BJ (cell line): ENCODE results near the gene IL21R. TPM values are rescaled to one million over a fixed set of nuclear protein-coding genes. Genes with fewer than 3 reads are reported as not detected.

Experiments
- CTCF ChIA-PET: fragments of 350-600 bp; formaldehyde crosslinking; extraction: SDS; loops from one replicate; lab custom pipeline; 2021; ENCODE audit warnings: antibody characterized with exemption, inconsistent platforms; lab: Yijun Ruan, JAX
- POLR2A ChIA-PET: fragments of 300-600 bp; sonication (Branson Sonifier 250); formaldehyde crosslinking; extraction: SDS; loops from one replicate; lab custom pipeline; 2021; ENCODE audit warnings: antibody characterized with exemption; lab: Charles Lee
- DNase-seq: peaks from one replicate; pipeline ENCODE4 v3.0.0-alpha.2; 2011; ENCODE audit warnings: low read depth
- H3K27me3 ChIP-seq: 2 replicates; pipeline ENCODE4 v1.6.0; 2011; ENCODE audit warnings: low read length; ENCODE audit not compliant: control insufficient read depth, insufficient read depth
- H3K36me3 ChIP-seq: 2 replicates; pipeline ENCODE4 v1.5.1; 2011; ENCODE audit warnings: low read length; ENCODE audit not compliant: control insufficient read depth, insufficient read depth
- H3K4me3 ChIP-seq: 2 replicates; pipeline ENCODE4 v1.5.1; 2011; ENCODE audit warnings: low read depth, mild to moderate bottlenecking, control low read depth, low read length
- polyA plus RNA-seq: library from polyadenylated mRNA; depleted of rRNA; stranded (reverse); fragments of >200 nt; gene quantifications from 2 replicates; pipeline ENCODE4 v1.2.3, GENCODE V29; 2011
- TF ChIP-seq, protein P1 (sequence below): IDR thresholded peaks from 2 replicates; pipeline ENCODE4 v1.5.1; 2011; ENCODE audit warnings: low read depth, mild to moderate bottlenecking, control low read depth, inconsistent platforms, low read length, moderate library complexity; ENCODE audit not compliant: insufficient read depth

Gene IL21R
- polyA plus RNA-seq, 1 experiment, result 0.58 TPM

DNA sequence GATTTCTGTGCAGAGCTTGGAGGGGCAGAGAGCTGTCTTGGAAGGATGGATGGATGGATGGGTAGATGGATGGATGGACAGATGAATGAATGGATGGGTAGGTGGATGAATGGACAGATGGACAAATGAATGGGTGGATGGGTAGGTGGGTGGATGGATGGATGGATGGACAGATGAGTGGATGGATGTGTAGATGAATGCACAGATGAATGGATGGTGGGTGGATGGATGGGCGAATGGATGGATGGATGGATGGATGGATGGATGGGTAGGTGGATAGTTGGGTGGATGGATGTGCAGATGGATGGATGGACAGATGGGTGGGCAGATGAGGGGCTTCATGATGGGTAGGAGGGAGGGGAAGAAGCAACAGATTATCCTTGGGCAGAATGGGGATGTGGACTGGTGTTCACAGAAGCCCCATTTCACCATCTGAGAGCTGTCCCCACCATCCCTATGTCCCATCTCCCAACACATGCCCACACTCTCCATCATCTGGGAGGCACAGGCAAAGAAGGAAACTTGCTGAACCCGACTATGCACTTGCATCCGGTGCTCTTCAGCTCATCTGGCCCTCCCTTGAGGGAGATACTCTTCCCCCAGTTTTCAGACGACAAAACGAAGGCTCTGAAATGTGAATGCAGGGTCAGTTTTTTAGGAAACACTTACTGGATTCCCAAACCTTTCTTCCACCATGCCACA, 57.2 kb downstream of the IL21R start:
- DNase-seq, result no peak
- ChIA-PET POLR2A (no interaction called here), CTCF (interaction anchor here (1.3 kb wide), 1 partner anchor 222 kb away, joined by 3 read pairs; no protein-coding TSS in a partner anchor)
- TF ChIP-seq, protein P1, sequence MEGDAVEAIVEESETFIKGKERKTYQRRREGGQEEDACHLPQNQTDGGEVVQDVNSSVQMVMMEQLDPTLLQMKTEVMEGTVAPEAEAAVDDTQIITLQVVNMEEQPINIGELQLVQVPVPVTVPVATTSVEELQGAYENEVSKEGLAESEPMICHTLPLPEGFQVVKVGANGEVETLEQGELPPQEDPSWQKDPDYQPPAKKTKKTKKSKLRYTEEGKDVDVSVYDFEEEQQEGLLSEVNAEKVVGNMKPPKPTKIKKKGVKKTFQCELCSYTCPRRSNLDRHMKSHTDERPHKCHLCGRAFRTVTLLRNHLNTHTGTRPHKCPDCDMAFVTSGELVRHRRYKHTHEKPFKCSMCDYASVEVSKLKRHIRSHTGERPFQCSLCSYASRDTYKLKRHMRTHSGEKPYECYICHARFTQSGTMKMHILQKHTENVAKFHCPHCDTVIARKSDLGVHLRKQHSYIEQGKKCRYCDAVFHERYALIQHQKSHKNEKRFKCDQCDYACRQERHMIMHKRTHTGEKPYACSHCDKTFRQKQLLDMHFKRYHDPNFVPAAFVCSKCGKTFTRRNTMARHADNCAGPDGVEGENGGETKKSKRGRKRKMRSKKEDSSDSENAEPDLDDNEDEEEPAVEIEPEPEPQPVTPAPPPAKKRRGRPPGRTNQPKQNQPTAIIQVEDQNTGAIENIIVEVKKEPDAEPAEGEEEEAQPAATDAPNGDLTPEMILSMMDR, result no peak
- no peak overlapping the region for H3K4me3 ChIP-seq
- peaks cover 29% of the 10 kb centered on the region for H3K36me3 ChIP-seq
- H3K27me3 ChIP-seq, result no peaks in the 10 kb centered on the region

DNA sequence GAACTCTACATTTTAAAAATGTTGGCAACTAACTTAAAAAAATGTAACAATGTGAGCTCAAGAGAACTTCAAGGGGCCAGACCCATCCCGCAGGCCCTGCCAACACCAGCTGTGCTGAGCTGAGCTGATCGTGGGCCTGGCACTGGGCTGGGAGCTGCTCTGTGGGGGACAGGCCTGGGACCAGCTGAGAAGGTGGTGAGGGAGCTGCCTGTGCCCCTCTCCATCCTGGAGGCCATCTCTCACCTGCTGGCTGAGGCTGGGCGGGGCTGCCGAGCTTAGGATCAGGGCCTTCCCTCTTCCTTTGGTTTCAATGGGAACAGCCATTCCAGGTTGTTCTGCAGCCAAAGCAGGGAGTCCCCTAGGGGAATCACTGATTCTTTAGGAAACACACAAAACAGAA, 58.2 kb downstream of the IL21R start:
- Histone ChIP-seq H3K36me3 (peaks cover 36% of the 10 kb centered on the region), H3K27me3 (no peaks in the 10 kb centered on the region), H3K4me3 (no peak overlapping the region)
- ChIA-PET CTCF (interaction anchor here (0.6 to 0.7 kb wide), 2 partner anchors 14 to 17 kb away, joined by 3 read pairs; no protein-coding TSS in a partner anchor), POLR2A (no interaction called here)
- TF ChIP-seq, protein P1, result no peak
- no peak for DNase-seq

DNA sequence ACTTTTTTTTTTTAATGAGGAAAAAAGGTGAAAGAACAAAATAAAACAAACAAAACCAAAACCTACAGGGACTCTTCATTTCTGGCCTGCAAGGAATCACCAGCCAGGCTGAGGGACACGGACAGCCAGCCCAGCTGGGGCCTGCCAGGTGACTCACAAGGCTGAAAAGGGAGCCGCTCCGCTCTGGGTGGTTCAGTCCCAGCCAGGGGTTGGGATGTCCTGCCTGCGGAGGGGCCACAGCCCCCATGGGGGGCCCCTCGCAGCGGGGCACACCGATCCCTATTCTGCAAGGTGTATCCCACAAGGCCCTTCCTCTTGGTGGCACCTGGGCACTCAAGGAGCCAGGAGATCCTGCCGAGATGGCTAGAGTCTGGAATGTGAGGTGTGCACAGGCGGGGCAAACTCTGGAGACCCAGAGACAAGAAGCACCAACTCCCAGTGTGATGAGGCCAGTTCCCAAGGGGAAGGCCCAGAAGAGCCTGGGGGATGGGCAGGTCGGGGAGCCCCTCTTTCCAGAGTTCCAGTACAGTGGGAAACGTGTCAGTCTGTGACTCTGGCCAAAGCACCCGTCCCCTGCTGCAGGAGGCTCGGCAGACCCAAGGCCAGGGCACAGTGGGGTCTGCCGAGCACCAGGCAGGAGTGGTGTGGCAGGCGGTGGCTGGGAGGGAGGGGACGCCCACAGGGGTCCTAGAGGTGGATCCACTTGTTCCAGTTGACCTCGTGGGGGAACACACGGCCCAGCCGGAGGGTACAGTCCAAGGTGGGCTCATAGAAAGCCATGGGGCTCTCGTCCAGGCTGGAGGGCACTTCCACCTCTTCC, 58.9 kb downstream of the IL21R start:
- POLR2A ChIA-PET, result no interaction called here
- Histone ChIP-seq H3K27me3 (no peaks in the 10 kb centered on the region), H3K36me3 (peaks cover 41% of the 10 kb centered on the region), H3K4me3 (no peak overlapping the region)
- DNase-seq, result no peak
- TF ChIP-seq, protein P1, result no peak
- CTCF ChIA-PET, result interaction anchor here (0.6 kb wide), 1 partner anchor 13 kb away, joined by 3 read pairs; no protein-coding TSS in a partner anchor

DNA sequence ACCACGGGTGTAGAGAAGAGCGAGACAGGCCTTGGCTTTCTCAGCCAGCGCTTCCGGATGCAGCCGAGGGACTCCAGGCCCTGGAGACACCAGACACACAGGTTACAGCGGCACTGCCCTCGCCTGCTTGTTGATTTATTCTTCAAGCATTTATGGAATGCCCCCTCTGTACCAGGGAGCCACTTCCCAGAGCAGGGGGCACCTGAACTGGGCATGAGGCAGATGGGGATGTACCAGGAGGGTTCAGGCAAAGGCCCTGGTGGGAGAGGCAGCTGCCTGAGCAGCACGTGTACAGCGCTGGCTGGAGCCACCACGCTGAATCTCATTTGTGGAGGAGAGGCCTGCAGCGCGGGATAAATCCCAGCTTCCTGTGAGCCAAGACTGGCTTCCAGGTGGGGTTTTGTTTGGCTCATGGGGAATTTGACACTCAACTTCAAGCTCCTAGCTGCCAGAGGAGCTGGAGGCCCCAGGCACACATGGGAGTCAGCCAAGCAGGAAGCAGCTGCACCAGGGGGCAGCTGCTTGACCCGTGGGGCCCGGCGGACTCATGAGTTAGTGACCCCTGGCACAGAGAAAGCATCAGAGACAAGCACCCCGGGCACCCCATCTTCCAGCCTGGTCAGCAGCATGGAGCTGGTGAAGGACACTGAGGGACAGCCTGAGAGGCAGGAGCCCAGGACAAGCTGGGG, 59.7 kb downstream of the IL21R start:
- TF ChIP-seq, protein P1, result no peak
- Histone ChIP-seq H3K36me3 (peaks cover 41% of the 10 kb centered on the region), H3K27me3 (no peaks in the 10 kb centered on the region), H3K4me3 (no peak overlapping the region)
- DNase-seq, result no peak
- POLR2A ChIA-PET, result no interaction called here
- CTCF ChIA-PET, result interaction anchor here (1.0 to 1.9 kb wide), 2 partner anchors 226 to 307 kb away, joined by 4 to 5 read pairs; no protein-coding TSS in a partner anchor
